ENCODE results near the gene UBAC1.
"Not testable (repeated sequence)": the region's sequence is repeated elsewhere in the genome, so short reads cannot be mapped to it uniquely, and the experiment has no call there.

UBAC1 gene

DNA sequence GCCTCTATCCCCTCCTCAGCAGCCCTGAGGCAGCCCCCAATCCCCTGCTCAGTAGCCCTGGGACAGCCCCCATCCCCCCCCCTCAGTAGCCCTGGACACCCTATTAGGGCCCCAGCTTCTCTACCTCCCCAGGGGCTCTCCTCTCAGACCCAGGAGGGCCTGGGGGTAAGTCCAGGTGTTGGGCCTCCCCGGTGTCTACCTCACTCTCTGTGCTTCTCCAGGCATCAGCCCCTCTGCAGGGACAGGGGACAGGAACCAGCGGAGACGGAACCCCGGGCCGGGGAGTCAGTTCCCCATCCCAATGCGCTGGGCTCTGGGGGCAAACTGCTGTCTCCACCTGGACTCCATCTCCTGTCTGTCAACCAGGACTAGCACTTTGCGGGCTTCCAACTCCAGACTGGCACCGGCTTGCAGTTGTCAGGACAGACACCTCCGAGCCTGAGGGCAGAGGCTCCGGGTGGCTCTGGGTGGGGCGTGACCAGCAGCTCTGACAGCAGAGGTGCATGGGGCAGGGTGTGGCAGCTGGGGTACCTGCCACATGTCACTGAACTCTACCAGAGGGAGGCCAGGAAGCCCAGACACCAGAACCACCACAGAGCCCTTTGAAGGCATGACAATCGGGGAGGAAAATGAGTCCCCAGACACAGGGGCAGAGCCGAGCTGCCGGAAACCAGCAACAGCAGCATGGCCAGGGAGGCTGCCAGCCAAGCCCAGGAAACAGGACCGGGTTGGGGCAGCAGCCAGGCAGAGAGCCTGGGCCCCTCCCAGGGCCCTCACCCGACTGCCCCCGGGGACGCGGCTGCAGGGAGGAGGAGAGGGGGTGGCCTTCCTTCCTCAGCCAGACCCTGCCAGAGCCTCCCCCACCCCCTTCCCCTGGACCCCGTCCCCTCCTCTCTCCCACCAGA is 17.7 kb upstream of the UBAC1 start:
- DNase-seq (ENCODE audit: low spot score) = no peak

- no peak for DNase-seq (ENCODE audit: low spot score)
Observed at GRCh38 chr9:135976944-135977343, 15.8 kb upstream of the UBAC1 start.

- no peak for DNase-seq (ENCODE audit: low spot score)
Observed at GRCh38 chr9:135976531-135976930, 15.4 kb upstream of the UBAC1 start.

DNA sequence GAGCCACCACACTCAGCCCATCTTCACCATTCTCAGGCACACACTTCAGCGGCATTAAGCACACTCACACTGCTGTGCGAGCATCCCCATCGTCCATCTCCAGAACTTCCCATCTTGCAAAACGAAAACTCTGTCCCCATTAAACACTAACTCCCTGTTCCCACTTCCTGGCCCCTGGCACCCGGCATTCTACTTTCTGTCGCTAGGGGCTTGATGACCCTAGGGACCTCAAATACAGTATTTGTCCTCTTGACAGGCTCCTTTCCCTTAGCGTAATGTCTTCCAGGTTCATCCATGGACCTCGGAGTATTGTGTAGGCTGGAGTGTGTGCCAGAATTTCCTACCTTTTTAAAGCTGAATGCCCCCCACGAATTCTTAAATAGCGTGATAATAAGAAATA is 14.7 kb upstream of the UBAC1 start:
- no peak for DNase-seq (ENCODE audit: low spot score)

DNA sequence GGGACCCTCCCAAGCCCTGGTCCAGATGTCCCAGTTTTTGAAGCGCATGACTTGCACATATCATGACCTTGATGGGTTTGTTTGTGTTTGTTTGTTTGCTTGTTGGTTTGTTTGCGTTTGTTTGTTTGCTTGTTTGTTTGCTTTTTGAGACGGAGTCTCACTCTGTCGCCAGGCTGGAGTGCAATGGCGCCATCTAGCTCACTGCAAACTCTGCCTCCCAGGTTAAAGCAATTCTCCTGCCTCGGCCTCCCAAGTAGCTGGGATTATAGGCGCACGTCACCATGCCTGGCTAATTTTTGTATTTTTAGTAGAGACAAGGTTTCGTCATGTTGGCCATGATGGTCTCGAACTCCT is 13.0 kb upstream of the UBAC1 start:
- DNase-seq (ENCODE audit: low spot score) = no peak

GRCh38 chr9:135973277-135974219 is 12.4 kb upstream of the UBAC1 start:
- DNase-seq (ENCODE audit: low spot score) = no peak

- DNase-seq (ENCODE audit: low spot score) = no peak
Observed at GRCh38 chr9:135971892-135972291, 10.7 kb upstream of the UBAC1 start.

- no peak for DNase-seq (ENCODE audit: low spot score)
Observed at GRCh38 chr9:135971111-135971766, 10.1 kb upstream of the UBAC1 start.

DNA sequence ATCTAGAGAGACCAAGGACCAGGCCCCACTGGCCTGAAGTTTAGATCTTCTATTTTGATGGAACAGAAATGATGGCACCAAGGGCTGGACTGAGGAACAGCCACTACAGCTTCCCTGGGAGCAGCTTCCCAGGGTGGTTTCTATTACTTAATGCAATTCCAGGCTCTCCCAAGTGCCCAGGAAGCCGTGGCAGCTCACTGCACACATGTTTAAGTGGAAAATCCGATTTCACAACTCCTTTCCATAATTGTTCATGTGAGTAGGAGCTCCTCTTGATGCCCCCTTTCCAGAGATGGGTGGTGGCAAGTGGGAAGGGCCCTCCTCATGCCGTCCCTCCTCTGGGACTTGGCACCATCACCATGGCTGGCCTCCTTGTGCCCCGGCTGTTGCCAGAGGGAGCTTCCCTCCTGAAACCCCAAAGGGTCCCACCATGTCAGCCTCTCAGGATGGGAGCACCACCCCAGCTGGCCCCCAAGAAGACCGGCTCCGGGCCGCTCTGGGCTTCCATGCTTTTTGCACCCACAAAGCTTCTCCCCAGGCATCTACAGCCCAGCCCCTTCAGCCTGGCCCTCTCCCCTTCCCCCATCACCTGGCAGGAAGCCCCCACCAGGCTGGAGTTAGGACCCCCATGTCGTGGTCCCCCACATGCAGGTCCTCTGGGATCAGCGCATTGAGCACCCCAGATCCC is 9.1 kb upstream of the UBAC1 start:
- no peak for DNase-seq (ENCODE audit: low spot score)

DNA sequence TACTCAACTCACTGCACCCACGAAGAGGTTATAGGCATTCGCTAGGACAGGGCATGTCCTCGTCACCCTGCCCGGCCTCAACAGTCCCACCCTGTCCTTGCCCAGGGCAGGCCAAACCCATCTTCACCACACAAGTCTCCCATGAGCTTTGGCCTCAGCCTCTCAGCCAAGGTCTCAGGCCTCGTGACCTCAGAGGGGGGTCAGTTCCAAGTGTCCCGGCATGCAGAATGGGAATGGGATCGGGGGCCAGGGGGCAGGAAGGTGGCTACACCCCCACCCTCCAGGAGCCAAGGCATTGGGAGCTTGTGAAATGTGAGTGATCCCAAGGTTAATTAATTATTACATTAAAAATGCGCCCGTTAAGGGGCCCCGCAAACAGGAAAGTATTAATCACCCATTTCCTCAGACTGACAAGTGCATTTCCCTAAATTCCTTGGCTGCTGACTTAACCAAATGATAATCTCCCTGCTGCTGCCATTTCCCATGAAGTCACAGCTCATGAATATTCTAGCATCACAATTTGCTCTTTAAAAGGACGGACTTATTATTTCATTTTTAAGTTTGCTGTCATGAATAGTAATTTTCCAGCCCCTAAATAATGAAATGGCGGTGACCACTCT is 8.0 kb upstream of the UBAC1 start:
- DNase-seq (ENCODE audit: low spot score) = no peak

- DNase-seq (ENCODE audit: low spot score) = no peak
Observed at GRCh38 chr9:135968601-135969000, 7.4 kb upstream of the UBAC1 start.

DNA sequence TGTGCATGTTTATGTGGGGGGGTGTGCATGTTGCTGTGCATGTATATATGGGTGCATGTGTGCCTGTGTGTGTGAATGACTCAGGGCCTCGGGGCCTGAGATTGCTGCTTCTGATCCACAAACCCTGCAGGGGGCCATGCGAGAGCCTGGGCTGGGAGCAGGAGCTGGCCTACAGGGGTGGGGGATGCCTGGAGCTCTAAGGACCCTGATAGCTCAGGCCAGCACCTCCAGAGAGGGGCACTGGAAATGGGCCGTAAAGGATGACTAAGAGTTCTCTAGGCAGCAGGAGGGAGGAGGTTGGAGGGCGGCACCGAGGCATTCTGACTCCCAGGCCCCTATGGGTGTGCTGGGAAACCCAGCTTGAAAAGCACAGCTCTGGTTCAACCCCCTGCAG is 6.9 kb upstream of the UBAC1 start:
- DNase-seq (ENCODE audit: low spot score) = no peak

DNA sequence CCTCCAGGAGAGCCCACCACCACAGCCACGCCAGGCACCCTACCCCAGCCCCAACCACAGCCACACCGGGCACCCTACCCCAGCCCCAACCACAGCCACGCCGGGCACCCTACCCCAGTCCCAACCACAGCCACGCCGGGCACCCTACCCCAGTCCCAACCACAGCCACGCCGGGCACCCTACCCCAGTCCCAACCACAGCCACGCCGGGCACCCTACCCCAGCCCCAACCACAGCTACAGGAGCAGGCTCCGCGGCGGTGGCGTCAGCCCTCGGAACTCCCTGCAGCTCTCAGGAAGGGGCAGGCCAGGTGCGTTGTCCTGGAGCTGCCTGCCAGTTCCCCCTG is 5.7 kb upstream of the UBAC1 start:
- DNase-seq (ENCODE audit: low spot score) = not testable (repeated sequence)

GRCh38 chr9:135965124-135965756 is 4.1 kb upstream of the UBAC1 start:
- DNase-seq (ENCODE audit: low spot score) = no peak

DNA sequence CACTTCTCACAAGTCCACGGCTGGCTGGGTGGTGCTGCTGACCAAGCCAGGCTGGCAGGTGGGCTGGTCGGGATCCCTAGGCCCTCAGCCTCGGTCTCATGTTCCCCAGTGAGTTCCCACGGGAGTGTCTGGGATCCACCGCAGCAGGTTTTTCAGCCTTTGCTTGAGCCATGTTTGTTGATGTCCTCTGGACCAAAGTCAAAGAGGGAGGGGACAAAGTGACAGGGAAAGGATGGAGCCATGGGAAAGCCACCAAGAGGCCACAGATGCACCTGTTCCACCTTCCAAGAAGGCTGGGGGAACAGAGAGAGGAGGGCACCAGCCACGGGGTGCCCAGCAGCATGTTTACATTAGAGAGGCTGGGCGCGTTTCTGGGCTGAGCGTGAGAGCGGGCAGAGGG is 2.8 kb upstream of the UBAC1 start:
- no peak for DNase-seq (ENCODE audit: low spot score)

- no peak for DNase-seq (ENCODE audit: low spot score)
Observed at GRCh38 chr9:135963338-135963737, 2.2 kb upstream of the UBAC1 start.

DNA sequence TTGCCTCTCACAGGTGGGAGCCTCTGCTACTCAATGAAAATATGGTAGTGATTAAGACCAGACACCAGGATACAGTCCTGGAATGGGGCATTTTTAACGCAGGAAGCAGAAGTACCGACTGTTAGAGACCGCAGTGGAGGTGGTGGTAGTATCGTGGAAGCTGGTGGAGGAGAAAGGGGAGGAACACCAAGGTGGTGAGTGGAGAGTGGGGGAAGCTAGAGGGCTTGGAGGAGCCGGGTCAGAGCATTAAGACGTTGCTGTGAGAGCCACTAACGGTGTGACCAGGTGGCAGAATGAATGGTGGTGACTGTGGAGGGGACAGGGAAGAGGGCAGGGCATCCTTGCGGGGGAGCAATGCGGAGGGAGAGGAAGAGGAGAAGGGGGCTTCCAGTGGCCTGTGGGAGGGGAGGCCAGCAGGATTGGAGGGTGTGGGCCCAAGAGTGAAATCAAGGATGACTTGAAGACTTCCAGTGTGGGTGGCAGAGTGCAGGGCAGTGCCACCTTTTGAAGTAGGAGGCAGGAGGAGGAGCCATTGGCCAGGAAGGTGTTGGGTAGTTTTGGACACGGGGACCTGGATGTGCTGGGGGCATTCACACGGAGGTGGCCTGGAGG is 1.6 kb upstream of the UBAC1 start:
- DNase-seq (ENCODE audit: low spot score) = no peak

DNA sequence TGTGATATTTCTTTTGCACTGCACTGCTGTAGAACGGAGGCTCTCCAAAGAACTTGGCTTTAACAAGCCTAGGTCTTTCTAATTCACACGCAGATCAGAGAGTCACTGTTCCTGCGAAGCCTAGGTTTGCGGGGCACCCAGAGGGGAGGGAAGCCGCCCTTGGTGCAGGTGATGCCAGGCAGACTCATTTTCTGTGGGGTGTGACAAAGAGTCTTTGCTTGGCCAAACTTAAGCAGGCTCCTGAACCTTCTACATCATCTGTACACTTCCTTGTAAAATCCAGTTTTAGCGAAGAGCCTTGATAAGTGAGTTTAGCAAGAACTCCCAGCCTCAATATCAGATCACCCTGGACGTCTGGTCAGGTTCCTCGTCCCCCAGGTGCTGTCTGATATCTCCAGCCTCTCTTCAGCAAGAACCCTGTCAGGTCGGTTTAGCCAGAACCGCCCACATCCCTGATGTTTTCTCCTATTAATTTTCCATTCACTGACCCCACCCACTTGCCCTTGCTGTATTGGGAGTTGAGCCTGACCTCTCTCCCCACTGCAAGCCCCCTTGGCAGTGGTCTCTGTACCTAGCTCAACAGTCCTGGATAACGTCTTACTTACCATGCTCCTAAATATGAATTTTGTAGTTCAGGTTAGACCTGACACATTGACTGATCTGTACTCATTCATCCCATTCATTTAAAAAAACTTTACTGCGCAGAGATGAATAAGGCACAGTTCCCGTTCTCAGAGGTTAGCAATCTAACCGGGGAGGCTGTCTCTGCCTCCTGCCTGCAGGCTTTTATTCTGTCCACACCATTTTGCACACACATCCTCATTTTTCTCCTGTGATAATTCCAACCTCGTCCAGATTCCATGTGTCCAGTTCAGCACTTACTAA is 880 bp upstream of the UBAC1 start:
- no peak for DNase-seq (ENCODE audit: low spot score)

GRCh38 chr9:135960411-135961276 is 529 bp downstream of the UBAC1 start:
- peak; percentile 75 for DNase-seq (ENCODE audit: low spot score)

Data from left forelimb (tissue), 1 donor.